ENCODE measurements around the gene MDK.

MDK gene

DNA sequence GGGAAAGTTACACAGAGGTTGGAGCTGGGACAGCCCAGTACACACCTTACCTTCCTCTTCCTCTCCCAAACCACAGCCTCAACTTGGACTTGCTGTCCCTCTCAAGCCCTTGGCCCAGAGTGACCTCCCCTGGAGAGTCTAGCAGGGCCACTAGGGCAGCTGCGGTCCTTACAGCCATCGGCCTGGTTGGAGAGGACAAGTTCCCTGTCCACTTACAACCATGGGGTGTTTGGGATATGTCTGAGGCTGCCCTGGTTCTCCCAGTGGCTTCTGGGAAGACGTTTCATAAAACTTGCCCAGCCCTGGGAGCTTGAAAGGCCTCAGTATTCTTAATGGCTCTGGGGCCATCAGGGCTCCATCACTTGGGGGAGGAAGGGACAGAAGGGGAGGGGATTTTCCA, 47.3 kb upstream of the MDK start:
- TF ChIP-seq FOXM1 (IDR thresholded peaks at IDR 0.05; ENCODE audit: borderline replicate concordance, low read depth): no peak
- TF ChIP-seq, protein P1, sequence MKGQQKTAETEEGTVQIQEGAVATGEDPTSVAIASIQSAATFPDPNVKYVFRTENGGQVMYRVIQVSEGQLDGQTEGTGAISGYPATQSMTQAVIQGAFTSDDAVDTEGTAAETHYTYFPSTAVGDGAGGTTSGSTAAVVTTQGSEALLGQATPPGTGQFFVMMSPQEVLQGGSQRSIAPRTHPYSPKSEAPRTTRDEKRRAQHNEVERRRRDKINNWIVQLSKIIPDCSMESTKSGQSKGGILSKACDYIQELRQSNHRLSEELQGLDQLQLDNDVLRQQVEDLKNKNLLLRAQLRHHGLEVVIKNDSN (IDR thresholded peaks at IDR 0.05): no peak
- TF ChIP-seq NFIC (IDR thresholded peaks at IDR 0.05): no peak
- no peak for TF ChIP-seq TCF12 (IDR thresholded peaks at IDR 0.05; ENCODE audit: low read depth)
- TF ChIP-seq, protein P2, sequence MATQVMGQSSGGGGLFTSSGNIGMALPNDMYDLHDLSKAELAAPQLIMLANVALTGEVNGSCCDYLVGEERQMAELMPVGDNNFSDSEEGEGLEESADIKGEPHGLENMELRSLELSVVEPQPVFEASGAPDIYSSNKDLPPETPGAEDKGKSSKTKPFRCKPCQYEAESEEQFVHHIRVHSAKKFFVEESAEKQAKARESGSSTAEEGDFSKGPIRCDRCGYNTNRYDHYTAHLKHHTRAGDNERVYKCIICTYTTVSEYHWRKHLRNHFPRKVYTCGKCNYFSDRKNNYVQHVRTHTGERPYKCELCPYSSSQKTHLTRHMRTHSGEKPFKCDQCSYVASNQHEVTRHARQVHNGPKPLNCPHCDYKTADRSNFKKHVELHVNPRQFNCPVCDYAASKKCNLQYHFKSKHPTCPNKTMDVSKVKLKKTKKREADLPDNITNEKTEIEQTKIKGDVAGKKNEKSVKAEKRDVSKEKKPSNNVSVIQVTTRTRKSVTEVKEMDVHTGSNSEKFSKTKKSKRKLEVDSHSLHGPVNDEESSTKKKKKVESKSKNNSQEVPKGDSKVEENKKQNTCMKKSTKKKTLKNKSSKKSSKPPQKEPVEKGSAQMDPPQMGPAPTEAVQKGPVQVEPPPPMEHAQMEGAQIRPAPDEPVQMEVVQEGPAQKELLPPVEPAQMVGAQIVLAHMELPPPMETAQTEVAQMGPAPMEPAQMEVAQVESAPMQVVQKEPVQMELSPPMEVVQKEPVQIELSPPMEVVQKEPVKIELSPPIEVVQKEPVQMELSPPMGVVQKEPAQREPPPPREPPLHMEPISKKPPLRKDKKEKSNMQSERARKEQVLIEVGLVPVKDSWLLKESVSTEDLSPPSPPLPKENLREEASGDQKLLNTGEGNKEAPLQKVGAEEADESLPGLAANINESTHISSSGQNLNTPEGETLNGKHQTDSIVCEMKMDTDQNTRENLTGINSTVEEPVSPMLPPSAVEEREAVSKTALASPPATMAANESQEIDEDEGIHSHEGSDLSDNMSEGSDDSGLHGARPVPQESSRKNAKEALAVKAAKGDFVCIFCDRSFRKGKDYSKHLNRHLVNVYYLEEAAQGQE (IDR thresholded peaks at IDR 0.05; ENCODE audit: low read depth): no peak
- TF ChIP-seq YY1 (IDR thresholded peaks at IDR 0.05; ENCODE audit: low read depth): no peak
- no peak for TF ChIP-seq ZBTB7A (IDR thresholded peaks at IDR 0.05; ENCODE audit: low read depth)
- TF ChIP-seq EP300 (IDR thresholded peaks at IDR 0.05; ENCODE audit: borderline replicate concordance): no peak

DNA sequence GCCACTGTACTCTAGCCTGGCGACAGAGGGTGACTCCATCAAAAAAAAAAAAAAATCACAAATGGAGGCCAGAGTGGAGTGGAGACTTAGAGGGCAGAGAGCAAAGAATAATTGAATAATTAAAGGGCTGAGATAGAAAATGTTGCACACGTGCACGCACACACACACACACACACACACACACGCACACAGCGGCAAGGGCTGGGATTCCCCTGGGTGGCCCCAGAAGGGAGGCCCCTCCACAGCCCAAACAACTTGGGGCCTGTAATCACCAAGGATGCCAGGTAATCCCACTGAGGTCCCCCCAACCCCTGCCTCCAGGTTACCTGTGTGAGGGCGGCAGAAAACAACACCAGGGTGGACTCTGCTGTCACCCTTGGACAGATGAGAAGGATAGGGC, 46.2 kb upstream of the MDK start:
- no peak for TF ChIP-seq CREB1 (IDR thresholded peaks at IDR 0.05; ENCODE audit: low read depth)
- no peak for TF ChIP-seq ZBTB7A (IDR thresholded peaks at IDR 0.05; ENCODE audit: low read depth)
- TF ChIP-seq, protein P1 (IDR thresholded peaks at IDR 0.05): no peak
- TF ChIP-seq TCF12 (IDR thresholded peaks at IDR 0.05; ENCODE audit: low read depth): no peak
- no peak for TF ChIP-seq TEAD4 (IDR thresholded peaks at IDR 0.05)
- TF ChIP-seq FOXM1 (IDR thresholded peaks at IDR 0.05; ENCODE audit: borderline replicate concordance, low read depth): no peak
- TF ChIP-seq, protein P2 (IDR thresholded peaks at IDR 0.05; ENCODE audit: low read depth): no peak
- TF ChIP-seq CEBPB (IDR thresholded peaks at IDR 0.05): no peak
- TF ChIP-seq EP300 (IDR thresholded peaks at IDR 0.05; ENCODE audit: borderline replicate concordance): no peak
- TF ChIP-seq, protein P3, sequence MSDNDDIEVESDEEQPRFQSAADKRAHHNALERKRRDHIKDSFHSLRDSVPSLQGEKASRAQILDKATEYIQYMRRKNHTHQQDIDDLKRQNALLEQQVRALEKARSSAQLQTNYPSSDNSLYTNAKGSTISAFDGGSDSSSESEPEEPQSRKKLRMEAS (IDR thresholded peaks at IDR 0.05): no peak
- TF ChIP-seq TAF1 (IDR thresholded peaks at IDR 0.05; ENCODE audit: low read depth): no peak
- TF ChIP-seq NFIC (IDR thresholded peaks at IDR 0.05): no peak
- TF ChIP-seq RAD21 (IDR thresholded peaks at IDR 0.05; ENCODE audit: low read depth): no peak
- no peak for TF ChIP-seq EGR1 (IDR thresholded peaks at IDR 0.05)
- no peak for TF ChIP-seq YY1 (IDR thresholded peaks at IDR 0.05; ENCODE audit: low read depth)

DNA sequence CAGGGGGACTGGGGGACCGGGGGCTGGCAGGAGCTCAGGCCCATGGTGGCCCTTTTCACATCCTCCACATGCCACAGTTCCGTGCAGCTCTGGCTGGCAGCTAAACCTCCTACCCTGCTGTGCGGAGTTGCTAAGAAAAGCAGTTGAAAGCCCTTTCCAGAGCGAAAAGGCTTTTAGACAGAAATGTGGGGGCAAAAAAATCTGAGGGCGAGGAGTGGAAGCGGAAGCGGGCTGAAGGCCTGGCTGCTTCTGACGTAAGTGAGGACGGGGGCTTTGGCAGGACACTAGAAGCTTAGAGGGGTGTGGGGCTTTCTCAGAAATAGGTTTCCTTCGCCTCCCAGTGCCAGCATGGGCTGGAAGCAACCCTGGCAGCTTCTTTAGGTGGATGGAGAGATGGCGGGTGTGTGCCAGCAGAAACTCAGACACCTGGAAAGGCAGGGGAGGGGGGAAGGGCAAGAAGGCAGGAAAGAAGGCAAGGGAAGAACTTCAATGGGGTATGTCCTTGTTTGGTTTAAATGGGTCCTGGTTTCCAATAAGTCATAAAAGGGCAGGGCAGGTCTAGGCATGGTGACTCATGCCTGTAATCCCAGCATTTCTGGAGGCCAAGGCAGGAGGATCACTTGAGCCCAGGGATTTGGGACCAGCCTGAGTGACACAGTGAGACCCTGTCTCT, 45.4 kb upstream of the MDK start:
- TF ChIP-seq CEBPB (IDR thresholded peaks at IDR 0.05): no peak
- TF ChIP-seq RAD21 (IDR thresholded peaks at IDR 0.05; ENCODE audit: low read depth): no peak
- no peak for TF ChIP-seq FOXM1 (IDR thresholded peaks at IDR 0.05; ENCODE audit: borderline replicate concordance, low read depth)
- no peak for TF ChIP-seq EP300 (IDR thresholded peaks at IDR 0.05; ENCODE audit: borderline replicate concordance)
- TF ChIP-seq TEAD4 (IDR thresholded peaks at IDR 0.05): no peak
- TF ChIP-seq, protein P1 (IDR thresholded peaks at IDR 0.05): no peak
- TF ChIP-seq TAF1 (IDR thresholded peaks at IDR 0.05; ENCODE audit: low read depth): no peak
- TF ChIP-seq NFIC (IDR thresholded peaks at IDR 0.05): no peak
- TF ChIP-seq, protein P2 (IDR thresholded peaks at IDR 0.05; ENCODE audit: low read depth): no peak
- TF ChIP-seq EGR1 (IDR thresholded peaks at IDR 0.05): no peak

DNA sequence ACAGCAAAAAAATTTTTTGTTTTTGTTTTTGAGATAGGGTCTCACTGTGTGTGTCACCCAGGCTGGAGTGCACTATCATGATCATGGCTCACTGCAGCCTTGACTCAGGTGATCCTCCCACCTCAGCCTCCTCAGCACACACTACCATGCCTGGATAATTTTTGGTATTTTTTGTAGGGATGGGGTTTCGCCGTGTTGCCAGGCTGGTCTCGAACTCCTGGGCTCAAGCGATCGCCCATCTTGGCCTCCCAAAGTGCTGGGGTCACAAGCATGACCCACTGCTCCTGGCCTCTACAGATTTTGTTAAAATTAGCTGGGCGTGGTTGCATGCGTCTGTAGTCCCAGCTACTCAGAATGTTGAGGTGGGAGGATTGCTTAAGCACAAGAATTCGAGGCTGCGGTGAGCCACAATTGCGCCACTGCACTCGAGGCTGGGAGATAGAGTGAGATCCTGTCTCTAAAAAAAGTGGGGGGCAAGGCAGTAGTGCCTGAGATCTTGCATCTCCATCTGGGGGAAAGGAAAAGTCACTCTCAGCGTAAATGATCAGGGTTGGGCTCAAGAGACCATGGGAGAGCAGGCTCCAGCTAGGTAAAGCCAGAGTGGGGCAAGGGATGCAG, 44.8 kb upstream of the MDK start:
- TF ChIP-seq RAD21 (IDR thresholded peaks at IDR 0.05; ENCODE audit: low read depth) (no peak), TCF12 (IDR thresholded peaks at IDR 0.05; ENCODE audit: low read depth) (no peak), TEAD4 (IDR thresholded peaks at IDR 0.05) (no peak), TAF1 (IDR thresholded peaks at IDR 0.05; ENCODE audit: low read depth) (no peak), FOXM1 (IDR thresholded peaks at IDR 0.05; ENCODE audit: borderline replicate concordance, low read depth) (no peak), YY1 (IDR thresholded peaks at IDR 0.05; ENCODE audit: low read depth) (no peak), CREB1 (IDR thresholded peaks at IDR 0.05; ENCODE audit: low read depth) (no peak)
- TF ChIP-seq, protein P1 (IDR thresholded peaks at IDR 0.05): no peak

Data from Ishikawa (cell line).